HepG2 (cell line): ENCODE measurements around the gene BAIAP2L1. TPM values are rescaled to one million over a fixed set of nuclear protein-coding genes. Genes with fewer than 3 reads are reported as not detected.

Experiments
- BCL3 ChIP-seq: sonication (generic); formaldehyde crosslinking; IDR thresholded peaks from 2 replicates; pipeline ENCODE4 v1.5.1; 2020; ENCODE audit warnings: mild to moderate bottlenecking, missing genetic modification reagents, moderate library complexity
- FIP1L1 ChIP-seq: fragments of 200-400 bp; formaldehyde crosslinking; IDR thresholded peaks from 2 replicates; pipeline ENCODE4 v1.6.1; 2018; ENCODE audit warnings: low read depth, mild to moderate bottlenecking, low read length, moderate library complexity, borderline replicate concordance; ENCODE audit not compliant: insufficient read depth
- HHEX ChIP-seq: IDR thresholded peaks from 2 replicates; pipeline ENCODE4 v1.6.1; 2016; ENCODE audit warnings: control low read depth
- MEIS2 ChIP-seq: sonication (generic); formaldehyde crosslinking; IDR thresholded peaks from 2 replicates; pipeline ENCODE4 v1.9.0; 2021; ENCODE audit warnings: mild to moderate bottlenecking, missing genetic modification reagents
- NCOA2 ChIP-seq: sonication (generic); formaldehyde crosslinking; IDR thresholded peaks from 2 replicates; pipeline ENCODE4 v1.8.0; 2022; ENCODE audit warnings: inconsistent platforms
- NR2C2 ChIP-seq: sonication (generic); formaldehyde crosslinking; IDR thresholded peaks from 2 replicates; pipeline ENCODE4 v1.4.0; 2020; ENCODE audit warnings: missing genetic modification reagents, mild to moderate bottlenecking, moderate library complexity, borderline replicate concordance
- RXRB ChIP-seq: IDR thresholded peaks from 2 replicates; pipeline ENCODE4 v1.6.1; 2016; ENCODE audit warnings: borderline replicate concordance, missing genetic modification reagents, missing compliant biosample characterization
- SALL2 ChIP-seq: sonication (generic); formaldehyde crosslinking; IDR thresholded peaks from 2 replicates; pipeline ENCODE4 v1.8.1; 2023; ENCODE audit warnings: mild to moderate bottlenecking, missing genetic modification reagents, inconsistent platforms
- SIN3B ChIP-seq: fragments of 150-350 bp; IDR thresholded peaks from 2 replicates; pipeline ENCODE4 v1.6.1; 2014; ENCODE audit warnings: low read length
- TEF ChIP-seq: sonication (generic); formaldehyde crosslinking; IDR thresholded peaks from 2 replicates; pipeline ENCODE4 v1.5.0; 2020; ENCODE audit warnings: missing genetic modification reagents
- XRCC5 ChIP-seq: fragments of 200-400 bp; formaldehyde crosslinking; optimal IDR thresholded peaks from 2 replicates; pipeline ENCODE3; 2017; ENCODE audit warnings: mild to moderate bottlenecking, low read length
- ZBTB10 ChIP-seq: sonication (generic); formaldehyde crosslinking; IDR thresholded peaks from 2 replicates; pipeline ENCODE4 v1.4.0; 2020; ENCODE audit warnings: missing genetic modification reagents, borderline replicate concordance
- ZBTB26 ChIP-seq: IDR thresholded peaks from 2 replicates; pipeline ENCODE4 v1.6.1; 2016; ENCODE audit warnings: missing compliant biosample characterization, missing genetic modification reagents, borderline replicate concordance
- ZFY ChIP-seq: sonication (generic); formaldehyde crosslinking; IDR thresholded peaks from 2 replicates; pipeline ENCODE4 v1.4.0; 2020; ENCODE audit warnings: missing genetic modification reagents
- ZNF143 ChIP-seq: sonication (generic); formaldehyde crosslinking; IDR thresholded peaks from 2 replicates; pipeline ENCODE4 v1.4.0; 2020; ENCODE audit warnings: missing genetic modification reagents
- ZNF256 ChIP-seq: sonication (generic); formaldehyde crosslinking; conservative IDR thresholded peaks from 2 replicates; pipeline ENCODE4 v1.4.0; 2020; ENCODE audit warnings: missing genetic modification reagents
- ZNF513 ChIP-seq: sonication (generic); formaldehyde crosslinking; conservative IDR thresholded peaks from 2 replicates; pipeline ENCODE4 v1.5.0; 2020; ENCODE audit warnings: missing genetic modification reagents
- ZNF562 ChIP-seq: sonication (generic); formaldehyde crosslinking; IDR thresholded peaks from 2 replicates; pipeline ENCODE4 v1.8.0; 2022; ENCODE audit warnings: missing genetic modification reagents, borderline replicate concordance
- ZNF619 ChIP-seq: sonication (generic); formaldehyde crosslinking; IDR thresholded peaks from 2 replicates; pipeline ENCODE4 v1.4.0; 2020; ENCODE audit warnings: mild to moderate bottlenecking, missing genetic modification reagents
- ZNF800 ChIP-seq: sonication (generic); formaldehyde crosslinking; IDR thresholded peaks from 2 replicates; pipeline ENCODE4 v1.4.0; 2020; ENCODE audit warnings: missing genetic modification reagents
- polyA plus RNA-seq, 8 experiments: library from polyadenylated mRNA; depleted of rRNA in 3 of 8; stranded (reverse) in 7 of 8; unstranded in 1 of 8; fragments of >200 nt; fragmentation: Illumina TruSeq in 4 of 8; extraction: Trizol in 4 of 8; gene quantifications; 2 replicates each; pipeline versions ENCODE4 v1.2.1 to v1.2.3, GENCODE V29; 2011 to 2016; ENCODE audit warnings: low read depth in 4 of 8, missing spikeins in 1 of 8, mixed read lengths in 1 of 8; ENCODE audit not compliant: insufficient read depth in 1 of 8
- total RNA-seq, 5 experiments: library from RNA; depleted of rRNA; stranded (reverse); fragments of >200 nt; fragmentation: Illumina TruSeq; extraction: Trizol; gene quantifications; 2 replicates each; pipeline ENCODE4 v1.2.3, GENCODE V29; 2016; ENCODE audit warnings: low read depth in 1 of 5

BAIAP2L1 gene
- total and polyA plus RNA-seq, 2 of the 13 experiments (the other 11 are each of a cell fraction or from before 2014, with no cell fraction given), result 13.0 to 21.5 TPM

GRCh38 chr7:98418636-98419315 is 17.9 kb upstream of the BAIAP2L1 start (continued):
- TF ChIP-seq NCOA2 (CRISPR knock-in tag), result peak; percentile 97
- 0 out of 2 replicates have a peak, but pooled peaks have one; percentile 20 for TF ChIP-seq BCL3 (CRISPR knock-in tag)
- TF ChIP-seq ZNF562 (CRISPR knock-in tag), result no peak
- peak; percentile 85 for TF ChIP-seq MEIS2 (CRISPR knock-in tag)
- TF ChIP-seq ZNF256 (CRISPR knock-in tag), result no peak
- TF ChIP-seq FIP1L1, result no peak
- TF ChIP-seq ZNF143 (CRISPR knock-in tag), result no peak; the same call in 1 of the 2 replicates
- peak; percentile 18; the same call in 1 of the 2 replicates for TF ChIP-seq ZBTB26 (CRISPR knock-in tag)
- TF ChIP-seq SIN3B, result no peak
- TF ChIP-seq ZNF800 (CRISPR knock-in tag), result no peak
- peak; percentile 48; the same call in 1 of the 2 replicates for TF ChIP-seq HHEX (CRISPR knock-in tag)
- no peak for TF ChIP-seq SALL2 (CRISPR knock-in tag)
- TF ChIP-seq ZBTB10 (CRISPR knock-in tag), result no peak
- TF ChIP-seq NR2C2 (CRISPR knock-in tag), result peak; percentile 87
- peak; percentile 99 for TF ChIP-seq RXRB (CRISPR knock-in tag)
- no peak for TF ChIP-seq TEF
- peak; percentile 66 for TF ChIP-seq XRCC5
- 0 out of 2 replicates have a peak, but pooled peaks have one; percentile 16 for TF ChIP-seq ZNF619
- TF ChIP-seq ZNF513 (CRISPR knock-in tag), result no peak
- TF ChIP-seq ZFY (CRISPR knock-in tag), result peak; percentile 14; the same call in 1 of the 2 replicates
